Forelimb muscle (tissue), 1 donor: ENCODE results near the gene GNB1L. TPM values are rescaled to one million over a fixed set of nuclear protein-coding genes. Genes with fewer than 3 reads are reported as not detected.

Experiments used
- DNase-seq: peaks from one replicate; pipeline ENCODE4 v3.0.0-alpha.2; 2013; ENCODE audit warnings: low read depth
- polyA plus RNA-seq: library from polyadenylated mRNA; unstranded; fragments of 120-200 nt; gene quantifications from one replicate; pipeline ENCODE4 v1.2.1, GENCODE V29; 2013; ENCODE audit not compliant: insufficient read length

Gene GNB1L
- polyA plus RNA-seq, 1 donor: 3.9 TPM

DNA sequence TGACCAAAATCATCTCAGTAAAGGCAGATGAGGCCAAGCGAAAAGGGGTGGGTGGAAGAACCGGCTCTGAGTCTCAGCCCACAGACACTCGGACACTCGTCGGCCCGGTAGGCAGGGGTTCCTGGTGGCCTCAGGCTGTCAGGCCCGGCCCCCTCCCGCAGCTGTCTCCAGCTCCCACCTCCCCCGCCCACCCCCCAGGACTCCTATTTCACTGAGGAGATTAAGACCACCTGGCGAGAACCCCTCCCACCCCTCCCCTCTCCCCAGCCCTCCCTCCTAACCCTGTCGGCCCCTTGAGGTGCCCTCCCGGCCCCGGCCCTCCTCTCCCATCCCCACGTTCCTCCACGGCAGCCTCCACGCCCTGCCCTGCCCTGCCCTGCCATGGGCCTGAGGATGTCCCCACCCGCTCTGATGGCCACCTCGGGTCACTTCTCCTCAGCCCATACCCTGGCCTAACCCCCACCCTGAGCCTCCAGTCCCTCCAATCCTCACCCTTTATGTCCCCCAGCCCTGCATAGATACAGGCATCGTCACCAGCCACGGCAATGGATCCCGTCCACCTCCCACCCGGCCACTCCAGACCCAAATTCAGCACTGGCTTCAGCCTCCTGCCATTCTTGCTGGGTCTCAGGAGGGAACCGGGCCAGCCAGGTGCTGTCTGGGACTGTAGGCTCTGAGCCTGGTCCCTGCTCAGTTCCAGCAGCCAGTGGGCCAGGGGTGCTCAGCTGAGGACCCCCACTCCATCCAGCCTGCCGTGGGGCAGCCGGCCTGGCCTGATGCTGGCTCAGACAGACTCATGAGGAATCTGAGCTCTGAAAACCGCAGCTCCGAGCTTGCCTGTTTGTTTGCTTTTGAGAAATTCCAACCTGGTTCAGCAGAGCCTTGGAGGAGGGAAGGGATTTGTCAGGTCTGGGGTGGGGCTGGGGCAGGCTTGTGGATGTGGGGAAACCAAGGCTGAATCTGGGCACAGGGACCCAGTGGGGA lies 103.9 kb downstream of the GNB1L start:
- no peak for DNase-seq

DNA sequence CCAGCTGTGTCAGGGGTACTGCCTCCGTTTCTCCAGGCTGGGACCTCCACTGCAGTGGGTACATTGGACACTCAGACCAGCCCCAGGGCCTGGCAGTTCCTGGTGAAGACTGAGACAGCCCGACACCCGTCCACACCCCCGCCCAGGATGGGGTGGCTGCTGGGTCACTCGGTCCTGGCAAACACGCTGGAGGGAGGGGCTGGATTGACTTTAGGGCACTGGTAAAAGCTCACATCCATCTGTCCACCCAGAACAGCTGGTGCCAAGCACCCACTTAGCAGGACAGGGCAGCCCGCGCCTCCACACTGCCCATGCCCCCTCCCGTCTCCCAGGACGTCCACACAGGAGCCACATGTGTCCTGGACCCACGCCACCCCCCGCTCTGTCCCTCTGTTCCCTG lies 104.8 kb downstream of the GNB1L start:
- DNase-seq: no peak

DNA sequence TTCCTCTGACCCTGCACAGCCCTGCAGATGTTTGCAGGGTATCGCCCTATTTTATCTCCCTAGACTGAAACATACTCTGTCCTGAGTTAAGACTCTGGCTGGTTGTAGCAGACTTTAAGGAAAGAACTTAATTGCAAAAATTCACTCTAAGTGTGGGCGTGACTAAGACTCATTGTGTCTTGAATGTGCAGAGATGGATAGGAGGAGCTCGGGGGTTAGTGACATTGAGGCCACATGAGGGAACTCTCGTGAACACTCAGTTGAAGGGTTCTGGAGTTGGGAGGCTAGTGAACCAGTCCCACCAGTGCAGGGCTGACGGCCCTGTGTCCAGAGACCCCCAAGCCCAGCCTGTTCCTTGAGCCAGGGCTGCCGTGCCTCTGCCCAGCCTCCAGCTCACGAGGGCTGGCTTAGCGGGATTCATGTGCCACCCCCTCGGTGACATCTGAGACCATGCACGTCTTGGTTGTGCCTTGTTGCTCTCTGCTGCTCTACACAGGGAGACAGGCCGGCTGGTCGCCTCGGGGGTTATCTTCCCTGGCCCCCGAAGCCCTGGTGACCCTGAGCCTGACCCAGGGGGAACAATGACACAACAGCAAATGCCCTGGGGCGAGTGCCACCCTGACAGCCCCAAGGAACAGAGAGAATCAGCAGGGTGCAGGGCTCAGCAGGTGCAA lies 105.5 kb downstream of the GNB1L start:
- DNase-seq: no peak

DNA sequence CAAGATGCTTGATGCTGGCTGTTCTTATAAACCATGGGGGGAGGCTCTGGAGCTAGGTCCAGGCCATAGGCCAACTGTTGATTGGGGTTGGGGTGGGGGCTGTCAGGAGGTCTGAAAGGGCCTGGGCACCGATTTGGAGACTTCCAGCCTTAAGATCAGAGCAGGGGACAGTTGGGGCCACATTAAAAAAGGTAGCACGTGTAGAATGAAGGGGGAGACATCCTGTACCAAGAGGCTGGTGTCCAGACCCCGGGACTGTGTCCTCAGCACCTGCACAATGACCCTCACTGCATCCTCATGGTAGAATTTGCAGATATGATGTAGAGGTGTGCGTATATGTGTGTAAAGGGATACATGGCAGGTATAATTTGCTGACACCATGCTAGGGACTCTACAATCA lies 106.5 kb downstream of the GNB1L start:
- DNase-seq: no peak

DNA sequence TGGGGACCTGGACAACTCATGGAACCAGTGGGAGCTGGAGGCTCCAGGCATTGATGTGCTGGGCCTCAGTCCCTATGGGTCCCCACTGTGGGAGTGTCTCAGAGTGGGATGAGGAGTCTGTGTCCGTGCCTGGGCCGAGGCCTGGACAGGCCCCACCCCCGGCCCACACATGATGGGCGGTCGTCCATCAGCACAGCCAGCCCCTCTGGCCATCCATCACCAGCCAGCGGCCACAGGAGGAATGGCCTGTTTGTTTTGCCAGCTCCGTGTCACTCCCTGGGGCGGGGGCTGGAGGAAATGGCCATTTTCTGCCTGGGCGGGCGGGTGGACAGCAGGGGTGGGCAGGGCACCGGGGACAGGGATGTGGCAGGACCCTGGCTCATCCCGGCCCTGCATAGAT lies 107.1 kb downstream of the GNB1L start:
- no peak for DNase-seq

DNA sequence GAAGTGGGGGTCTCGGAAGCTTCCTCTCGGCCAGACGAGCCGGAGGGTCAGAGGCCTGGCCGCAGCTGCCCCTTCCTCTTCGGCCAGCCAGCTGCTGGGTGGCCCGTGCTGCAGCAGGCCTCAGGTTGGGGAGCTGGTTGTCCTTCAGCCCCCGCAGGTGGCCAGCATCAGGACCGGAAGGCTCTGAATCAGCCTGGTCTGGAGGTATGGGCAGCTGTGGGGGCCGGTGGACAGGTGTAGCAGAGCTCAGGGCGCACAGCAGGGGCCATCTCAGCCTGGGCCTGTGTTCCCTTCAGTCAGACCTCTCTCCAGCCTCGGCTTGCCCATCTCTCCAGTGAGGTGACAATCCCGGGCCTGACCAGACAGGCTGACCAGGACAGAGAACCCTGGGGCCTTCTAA lies 107.9 kb downstream of the GNB1L start:
- DNase-seq: no peak

DNA sequence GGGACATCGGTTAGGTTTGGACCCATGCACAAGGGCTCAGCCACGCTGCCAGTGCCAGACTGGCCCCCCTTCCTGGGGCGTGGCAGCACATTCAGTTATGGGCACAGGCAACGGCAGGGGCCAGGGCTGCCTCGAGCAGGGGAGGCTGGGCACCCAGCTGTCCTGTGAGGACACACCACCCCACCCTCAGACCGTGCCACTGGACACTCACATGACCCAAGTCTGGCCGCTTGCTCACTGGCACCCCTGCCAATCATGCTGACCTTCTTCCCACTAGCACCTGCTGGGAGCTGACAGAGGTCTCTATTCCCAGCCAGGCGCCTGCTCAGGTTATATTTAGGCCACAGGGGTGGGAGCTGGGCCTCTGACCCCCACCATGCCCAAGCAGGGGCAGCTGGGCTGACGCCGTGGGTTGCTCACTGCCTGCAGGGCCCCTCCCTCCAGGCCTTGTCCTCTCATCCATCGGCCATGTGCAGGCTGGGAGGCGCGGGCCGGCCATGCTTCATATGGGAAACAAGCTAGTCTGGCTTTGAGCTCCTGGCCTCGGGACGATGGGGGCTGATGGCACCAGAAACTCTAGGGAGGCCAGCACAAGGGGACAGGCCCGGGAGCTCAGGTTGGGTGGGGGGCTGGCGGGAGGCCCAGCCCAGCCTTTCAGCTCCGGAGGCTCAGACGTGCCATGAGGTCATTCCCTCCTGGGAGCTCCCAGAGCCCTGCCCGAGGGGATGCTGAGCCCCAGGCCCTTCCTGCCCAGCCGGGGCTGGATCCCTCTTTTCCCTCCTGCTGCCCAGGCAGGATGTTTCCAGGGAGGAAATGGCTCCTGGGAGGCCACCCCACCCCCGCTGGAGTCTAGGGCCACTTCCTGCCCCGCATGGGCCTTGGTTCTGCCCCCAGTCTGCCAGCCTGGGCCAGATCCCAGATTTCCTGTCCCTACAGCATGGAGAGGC lies 109.2 kb downstream of the GNB1L start:
- no peak for DNase-seq

DNA sequence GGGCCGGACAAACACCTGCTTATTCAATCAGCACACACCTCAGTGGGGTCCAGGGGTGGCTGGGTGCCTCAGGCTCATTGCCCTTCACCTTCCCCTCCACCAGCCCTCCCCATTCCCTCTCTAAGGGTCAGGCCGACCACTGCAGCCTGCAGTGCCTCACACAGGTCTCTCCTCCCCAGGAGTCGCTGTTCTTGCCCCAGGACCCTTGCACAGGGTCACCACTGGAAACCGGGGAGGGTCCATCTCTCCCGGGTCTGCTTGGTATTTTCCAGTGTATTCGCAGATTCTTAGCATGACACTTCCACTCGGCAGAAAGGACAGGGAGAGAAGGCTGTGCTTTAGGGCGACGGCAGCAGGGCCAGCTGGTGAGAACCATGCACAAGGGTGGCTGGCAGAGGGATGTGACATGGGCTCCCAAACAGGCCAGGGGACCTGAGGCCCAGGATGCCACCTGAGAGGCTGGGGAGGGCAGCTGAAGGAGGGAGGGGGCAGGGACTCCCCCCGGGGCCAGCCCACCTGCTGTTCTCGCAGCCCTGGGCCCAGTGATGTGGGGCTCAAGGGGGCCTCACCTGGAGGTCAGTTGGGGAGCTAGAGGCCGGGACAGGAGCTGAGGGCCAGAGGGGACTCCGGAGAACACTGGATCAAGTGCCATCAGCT lies 110.2 kb downstream of the GNB1L start:
- DNase-seq: no peak

DNA sequence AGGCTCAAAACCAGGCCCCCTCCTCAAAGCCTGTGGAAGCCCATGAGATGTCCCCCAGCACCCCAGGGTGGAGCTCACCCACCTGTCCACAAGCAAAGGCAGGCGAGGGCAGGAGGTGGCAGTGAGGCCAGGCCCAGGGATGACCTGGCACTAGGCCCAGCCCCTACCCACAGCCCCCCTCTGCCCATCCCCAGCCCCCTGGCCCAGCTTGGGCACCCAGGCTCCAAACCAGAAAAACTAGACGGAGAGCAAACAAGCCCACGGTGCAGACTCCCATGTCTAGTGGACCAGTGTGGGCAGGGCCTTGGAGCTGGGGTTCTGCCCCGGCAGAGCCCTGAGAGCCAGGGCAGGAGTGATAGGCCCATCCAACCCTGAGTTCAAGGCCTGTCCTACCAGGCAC lies 111.0 kb downstream of the GNB1L start:
- no peak for DNase-seq

DNA sequence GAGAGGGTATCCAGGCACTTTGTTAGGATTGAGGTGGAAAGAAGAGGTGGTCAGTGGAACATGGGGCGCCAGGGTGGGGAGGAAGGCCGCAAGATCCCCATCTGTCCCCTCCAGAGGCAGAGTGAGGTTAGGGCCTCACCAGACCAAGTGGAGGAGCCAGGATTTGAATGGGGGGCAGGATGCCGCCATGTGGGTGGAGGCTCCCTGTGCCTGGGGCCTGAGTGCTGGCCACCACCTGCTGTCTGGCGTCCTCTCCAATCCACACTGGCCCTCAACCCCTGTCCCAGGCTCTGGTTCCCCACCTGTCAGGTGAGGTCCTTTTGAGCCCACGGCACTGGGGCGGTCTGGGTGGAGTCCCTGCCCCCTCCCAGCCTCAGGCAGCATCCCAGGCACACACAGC lies 111.6 kb downstream of the GNB1L start:
- DNase-seq: no peak

DNA sequence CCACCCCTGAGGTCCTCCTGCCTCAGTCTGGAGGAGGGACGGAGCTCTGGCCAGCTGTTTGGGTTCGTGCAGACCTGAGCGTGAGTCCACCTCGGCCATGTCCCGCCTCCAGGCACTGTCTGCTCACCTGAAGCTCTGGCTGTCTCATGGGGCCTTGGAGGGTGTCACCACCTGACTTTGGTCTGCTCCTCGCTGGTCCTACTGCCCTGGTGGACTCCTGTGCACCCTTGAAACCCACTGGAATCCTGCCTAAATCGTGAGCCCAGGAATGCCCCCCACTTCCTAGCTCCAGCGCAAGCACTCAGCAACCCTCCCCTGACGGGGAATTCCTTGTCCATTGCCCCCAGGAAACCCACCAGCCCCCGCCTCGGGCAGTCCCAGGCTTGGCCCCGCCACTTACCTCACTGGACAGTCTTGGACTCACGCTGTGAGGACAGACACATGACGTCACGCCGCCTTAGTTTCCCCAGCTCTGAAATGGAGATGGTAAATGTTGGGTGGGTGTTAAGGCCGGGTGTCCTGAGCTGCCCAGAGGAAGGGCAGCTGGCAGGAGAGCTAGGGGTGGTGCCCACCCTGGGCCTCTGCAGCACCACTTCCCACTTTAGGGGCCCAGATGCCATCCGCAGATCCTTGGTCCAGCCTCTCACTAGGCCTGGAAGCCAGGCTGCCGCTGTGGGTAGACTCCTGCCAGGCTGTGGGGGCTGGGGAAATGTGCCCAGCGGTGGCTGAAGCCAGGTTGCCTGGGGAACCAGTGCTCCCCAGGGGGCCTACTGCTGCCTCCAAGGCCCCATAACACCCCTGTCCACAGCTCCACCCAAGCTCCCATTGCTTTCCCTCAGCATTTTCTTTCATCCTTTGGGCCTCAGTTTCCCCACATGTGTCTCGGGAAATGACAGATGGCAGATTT lies 112.3 kb downstream of the GNB1L start:
- DNase-seq: no peak

DNA sequence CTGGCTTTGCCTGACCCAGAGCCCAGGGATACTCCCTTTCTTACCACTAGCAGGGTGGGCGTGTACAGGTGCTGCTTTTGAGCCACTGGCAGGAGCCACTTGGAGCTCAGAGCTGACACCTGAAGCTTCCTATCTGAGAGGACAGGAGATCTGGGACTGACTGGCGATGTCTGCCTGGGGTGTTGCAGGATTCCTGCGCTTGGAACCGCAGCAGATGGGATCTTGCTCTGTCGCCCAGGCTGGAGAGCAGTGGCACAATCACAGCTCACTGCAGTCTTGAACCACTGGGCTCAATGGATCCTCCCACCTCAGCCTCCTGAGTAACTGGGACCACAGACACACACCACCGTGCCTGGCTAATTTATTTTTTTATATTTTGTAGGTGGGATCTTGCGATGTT lies 113.6 kb downstream of the GNB1L start:
- no peak for DNase-seq

DNA sequence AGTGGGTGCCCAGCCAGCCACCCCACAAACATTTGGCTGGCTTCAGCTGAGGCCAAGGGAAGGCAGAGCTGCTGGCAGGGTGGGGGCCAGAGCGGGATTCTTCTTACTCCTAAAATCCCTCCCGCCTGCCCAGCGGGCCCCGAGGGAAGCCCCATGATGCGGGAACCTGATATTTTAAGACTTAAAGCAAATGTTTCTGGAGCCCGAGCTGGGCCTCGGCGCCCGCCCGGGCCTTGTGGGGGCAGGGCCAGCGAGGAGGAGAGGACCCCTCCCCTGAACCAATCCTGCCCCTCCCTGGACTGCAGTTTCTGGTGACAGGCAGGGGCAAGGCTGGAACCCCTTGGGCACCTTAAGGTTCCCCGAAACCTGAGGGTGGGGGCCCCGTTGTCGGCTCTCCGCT lies 114.1 kb downstream of the GNB1L start:
- DNase-seq: no peak

DNA sequence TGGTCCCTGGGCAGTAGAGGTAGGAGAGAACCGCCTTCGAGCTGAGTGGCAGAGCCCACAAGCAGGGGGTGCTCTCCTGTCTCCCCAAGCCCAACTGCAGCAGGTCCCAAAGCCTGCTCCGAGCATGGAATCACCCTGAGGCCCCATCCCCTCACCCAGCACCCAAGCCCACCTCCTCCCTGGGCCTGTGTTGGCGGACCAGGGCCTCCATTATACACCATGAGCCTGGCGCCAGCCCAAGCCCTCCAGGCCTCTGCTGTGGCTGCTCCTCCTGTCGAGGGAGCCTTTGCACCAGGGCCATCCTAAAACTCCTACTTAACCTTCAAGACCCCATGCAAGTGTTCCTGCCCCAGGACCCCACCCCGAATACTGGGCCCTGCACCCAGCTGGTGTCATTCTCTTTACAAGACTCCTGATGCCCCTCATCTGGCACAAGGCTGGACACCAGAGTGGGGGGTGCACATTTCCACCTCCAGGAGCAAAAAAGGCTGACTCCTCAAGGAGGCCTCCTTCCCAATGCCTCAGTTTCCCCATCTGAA lies 114.7 kb downstream of the GNB1L start:
- no peak for DNase-seq

DNA sequence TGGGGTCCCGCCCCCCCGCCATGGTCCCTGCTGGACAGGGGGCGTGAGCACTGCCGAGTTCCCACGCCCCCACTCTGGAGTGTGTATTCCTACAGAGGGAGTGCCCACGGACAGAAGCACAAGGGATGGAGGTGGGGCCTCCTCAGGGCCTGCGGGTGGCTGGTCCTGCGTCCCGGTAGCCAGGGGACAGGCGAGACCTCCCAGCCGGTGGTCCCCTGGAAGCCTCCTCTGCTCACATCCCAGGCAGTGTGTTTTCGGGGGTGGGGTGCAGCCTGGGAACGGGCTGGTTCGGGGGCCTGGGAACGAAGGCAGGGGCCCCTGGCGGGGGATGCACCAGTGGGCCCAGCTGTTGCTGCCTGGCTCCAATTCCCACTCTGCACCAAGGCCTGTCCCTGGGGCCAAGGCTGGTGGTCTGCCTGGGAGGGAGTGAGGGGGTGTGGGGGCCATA lies 115.2 kb downstream of the GNB1L start:
- DNase-seq: no peak

DNA sequence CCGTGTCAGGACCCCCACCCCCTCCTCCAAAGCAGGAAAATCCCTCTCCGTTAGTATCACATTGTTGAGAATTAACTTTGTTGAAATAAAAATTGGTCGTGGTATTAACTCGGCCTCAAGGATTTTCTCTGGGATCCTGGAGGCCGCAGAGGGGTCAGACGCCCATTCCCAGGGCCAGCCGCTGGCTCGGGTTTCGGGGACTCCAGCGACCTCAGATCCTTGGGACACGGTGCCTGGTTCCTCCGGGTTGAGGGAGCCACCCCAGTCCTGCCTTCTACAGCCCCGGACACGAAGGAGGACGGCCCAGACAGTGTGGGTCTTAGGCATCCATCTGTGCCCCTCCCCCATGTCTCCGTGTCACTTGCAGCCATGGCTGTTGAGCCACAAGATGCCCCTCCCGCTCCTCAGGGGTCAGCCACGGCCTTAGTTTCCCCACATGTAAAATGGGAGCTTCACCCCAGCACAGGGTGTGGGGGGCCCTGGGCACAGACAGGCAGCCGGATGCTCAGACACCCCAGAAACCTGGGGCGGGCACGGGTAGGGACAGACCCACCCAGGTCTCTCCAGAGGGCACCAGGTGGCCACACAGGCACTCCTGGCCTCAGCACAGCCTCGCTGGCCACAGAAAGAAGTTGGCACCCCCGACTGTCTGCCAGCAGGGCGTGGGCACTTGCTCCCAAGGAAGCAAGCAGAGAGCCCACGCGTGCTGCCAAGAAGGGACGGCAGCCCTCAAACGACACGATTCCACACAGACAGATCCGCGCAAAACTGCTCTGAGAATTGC lies 115.8 kb downstream of the GNB1L start:
- DNase-seq: no peak

DNA sequence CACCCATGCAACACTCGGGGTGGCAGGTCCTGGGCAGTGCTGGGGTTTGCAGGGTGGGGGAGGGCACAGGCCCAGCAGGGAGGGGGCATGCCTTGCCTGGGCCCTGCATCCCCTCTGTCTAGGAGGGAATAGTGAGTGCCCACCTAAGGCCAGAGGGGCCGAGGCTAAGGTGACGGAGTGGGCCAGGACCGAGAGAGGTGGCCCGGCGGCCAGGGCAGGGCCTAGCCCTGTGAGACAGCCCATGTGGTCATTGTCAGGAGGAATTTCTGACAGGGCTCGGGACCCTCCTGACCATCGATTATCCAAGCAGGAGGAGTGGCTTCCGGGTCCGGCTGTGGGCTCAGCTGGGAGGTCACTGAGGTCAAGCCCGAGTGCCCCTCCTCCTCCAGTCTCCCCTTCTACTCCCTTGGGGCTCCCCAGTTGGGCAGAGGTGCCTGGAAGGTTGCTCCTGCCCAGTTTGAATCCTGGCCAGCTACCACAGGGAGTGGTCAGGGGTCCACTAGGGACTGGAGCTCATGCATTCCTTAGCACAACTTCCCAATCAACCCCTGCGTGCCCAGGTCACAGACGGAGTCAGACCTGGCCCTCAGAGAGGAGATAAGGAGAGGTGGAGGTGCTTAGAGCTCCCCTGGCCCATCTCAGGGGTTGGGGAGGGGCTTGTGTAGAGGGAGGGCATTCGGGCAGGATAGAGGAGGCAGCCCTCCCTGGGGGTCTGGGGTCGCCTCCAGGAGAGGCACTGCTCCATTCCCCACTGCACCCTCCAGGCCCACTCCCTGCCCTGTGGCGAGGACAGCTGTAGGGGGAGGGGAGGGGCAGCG lies 116.6 kb downstream of the GNB1L start:
- DNase-seq: no peak
